GM12801 (cell line): Measurements from ENCODE around the gene KRTAP5-7.

Experiments used
- TF ChIP-seq, protein P1 (sequence below): IDR thresholded peaks from one replicate; pipeline ENCODE4 v1.5.1; 2011; ENCODE audit warnings: control low read depth; ENCODE audit not compliant: insufficient read length; ENCODE audit errors: extremely low read depth

The KRTAP5-7 gene

GRCh38 chr11:71539017-71539416 is 11.9 kb downstream of the KRTAP5-7 start:
- TF ChIP-seq, protein P1, sequence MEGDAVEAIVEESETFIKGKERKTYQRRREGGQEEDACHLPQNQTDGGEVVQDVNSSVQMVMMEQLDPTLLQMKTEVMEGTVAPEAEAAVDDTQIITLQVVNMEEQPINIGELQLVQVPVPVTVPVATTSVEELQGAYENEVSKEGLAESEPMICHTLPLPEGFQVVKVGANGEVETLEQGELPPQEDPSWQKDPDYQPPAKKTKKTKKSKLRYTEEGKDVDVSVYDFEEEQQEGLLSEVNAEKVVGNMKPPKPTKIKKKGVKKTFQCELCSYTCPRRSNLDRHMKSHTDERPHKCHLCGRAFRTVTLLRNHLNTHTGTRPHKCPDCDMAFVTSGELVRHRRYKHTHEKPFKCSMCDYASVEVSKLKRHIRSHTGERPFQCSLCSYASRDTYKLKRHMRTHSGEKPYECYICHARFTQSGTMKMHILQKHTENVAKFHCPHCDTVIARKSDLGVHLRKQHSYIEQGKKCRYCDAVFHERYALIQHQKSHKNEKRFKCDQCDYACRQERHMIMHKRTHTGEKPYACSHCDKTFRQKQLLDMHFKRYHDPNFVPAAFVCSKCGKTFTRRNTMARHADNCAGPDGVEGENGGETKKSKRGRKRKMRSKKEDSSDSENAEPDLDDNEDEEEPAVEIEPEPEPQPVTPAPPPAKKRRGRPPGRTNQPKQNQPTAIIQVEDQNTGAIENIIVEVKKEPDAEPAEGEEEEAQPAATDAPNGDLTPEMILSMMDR = no peak

DNA sequence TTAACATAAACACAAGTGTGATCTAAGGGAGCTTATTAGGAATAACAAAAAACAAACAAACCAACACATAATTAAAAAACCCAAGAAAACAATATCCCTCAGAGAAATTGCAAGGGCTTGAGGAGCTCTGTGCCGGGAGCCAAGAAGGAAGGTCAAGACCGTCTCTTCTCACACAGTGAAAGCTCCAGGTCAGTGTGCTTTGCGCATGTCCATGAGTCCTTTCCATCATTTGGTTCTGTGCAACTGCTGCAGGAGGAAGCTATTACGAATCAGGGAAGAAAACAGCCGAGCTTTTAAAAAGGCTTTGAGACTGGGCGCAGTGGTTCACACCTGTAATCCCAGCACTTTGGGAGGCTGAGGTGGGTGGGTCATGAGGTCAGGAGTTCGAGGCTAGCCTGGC is 15.3 kb downstream of the KRTAP5-7 start:
- TF ChIP-seq, protein P1 = no peak

DNA sequence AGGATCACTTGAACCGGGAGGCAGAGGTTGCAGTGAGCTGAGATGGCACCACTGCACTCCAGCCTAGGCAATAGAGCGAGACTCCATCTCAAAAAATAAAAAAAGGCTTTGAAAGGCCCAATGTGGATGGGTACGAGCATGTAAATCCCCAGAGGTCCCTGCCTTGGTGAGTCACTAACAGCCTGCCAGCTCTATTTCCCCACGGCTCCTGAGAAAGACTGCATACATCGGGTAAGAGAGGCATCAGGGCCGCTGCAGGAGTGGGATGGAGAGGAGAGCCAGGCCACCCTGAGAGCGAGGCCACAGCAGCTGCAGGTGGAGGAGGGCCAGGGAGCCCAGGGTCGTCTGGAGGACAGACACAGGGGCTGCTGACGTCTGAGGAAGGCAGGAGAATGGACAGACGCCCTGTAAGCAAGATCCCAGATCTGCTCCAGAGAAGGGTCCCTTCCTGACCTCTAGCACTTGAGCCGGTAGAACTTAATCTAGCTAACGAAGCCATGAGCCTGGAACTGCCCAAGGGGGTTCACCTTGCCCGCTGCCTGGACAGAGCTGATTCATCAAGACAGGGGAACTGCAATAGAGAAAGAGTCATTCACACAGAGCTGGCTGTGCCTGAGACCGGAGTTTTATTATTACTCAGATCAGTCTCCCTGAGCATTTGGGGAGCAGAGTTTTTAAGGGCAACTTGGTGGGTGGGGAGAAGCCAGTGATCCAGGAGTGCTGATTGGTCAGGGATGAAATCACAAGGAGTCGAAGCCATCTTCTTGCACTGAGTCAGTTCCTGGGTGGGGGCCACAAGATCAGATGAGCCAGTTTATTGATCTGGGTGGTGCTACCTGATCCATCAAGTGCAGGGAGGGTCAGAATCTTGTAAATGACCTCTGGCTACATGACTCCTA is 16.1 kb downstream of the KRTAP5-7 start:
- TF ChIP-seq, protein P1 = no peak

DNA sequence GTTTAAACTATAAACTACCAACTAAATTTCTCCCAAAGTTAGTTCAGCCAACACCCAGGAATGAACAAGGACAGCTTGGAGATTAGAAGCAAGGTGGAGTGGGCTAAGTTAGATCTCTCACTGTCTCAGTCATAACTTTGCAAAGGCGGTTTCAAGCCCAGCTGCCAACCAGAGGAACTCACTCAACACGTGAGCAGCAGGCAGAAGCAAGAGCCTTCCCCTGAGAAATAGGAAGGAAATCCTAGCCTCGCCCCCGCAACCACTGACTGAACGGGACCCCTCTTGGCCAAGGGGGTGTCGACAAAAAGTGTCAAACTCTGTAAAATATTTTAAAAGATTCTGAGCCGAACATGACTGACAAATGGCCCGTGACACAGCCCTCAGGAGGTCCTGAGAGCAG is 16.8 kb downstream of the KRTAP5-7 start:
- TF ChIP-seq, protein P1 = no peak

GRCh38 chr11:71544525-71545214 is 17.6 kb downstream of the KRTAP5-7 start:
- TF ChIP-seq, protein P1 = no peak

- TF ChIP-seq, protein P1 = no peak
Measured at GRCh38 chr11:71545405-71545966, 18.4 kb downstream of the KRTAP5-7 start.

DNA sequence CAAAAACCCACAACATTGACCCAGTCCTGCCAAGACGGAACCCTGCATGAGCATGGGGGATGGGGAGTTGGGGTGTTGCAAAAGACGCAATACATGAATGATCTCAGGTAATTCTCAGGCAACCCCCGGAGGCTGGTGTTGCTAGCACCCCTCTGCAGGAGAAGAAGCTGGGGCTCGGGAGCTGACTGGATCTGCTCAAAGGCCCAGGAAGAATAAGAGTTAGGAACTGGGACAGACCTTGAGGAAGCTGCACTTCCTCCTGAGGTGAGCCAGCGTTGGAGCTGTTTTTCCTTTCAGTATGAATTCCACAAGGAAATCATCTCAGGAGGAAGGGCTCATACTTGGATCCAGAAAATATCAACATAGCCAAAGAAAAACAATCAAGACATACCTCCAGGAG is 21.1 kb downstream of the KRTAP5-7 start, which contains the start of gene KRTAP5-9:
Gene KRTAP5-9 (plus strand): TSS at position 301 of the 400 bp plus-strand sequence. CDS start 238 bp downstream, outside the sequence.
- TF ChIP-seq, protein P1 = no peak
